ENCODE data around the gene VSTM1.
"Not testable (repeated sequence)": the region's sequence is repeated elsewhere in the genome, so short reads cannot be mapped to it uniquely, and the experiment has no call there.

Gene VSTM1

GRCh38 chr19:54069470-54069869 is 5.8 kb upstream of the VSTM1 start:
- FAIRE-seq, result no peak

- no peak for FAIRE-seq
These were observed 1.1 kb downstream of the VSTM1 start for GRCh38 chr19:54062643-54063042.

- FAIRE-seq, result no peak
These were observed 16.1 kb downstream of the VSTM1 start for GRCh38 chr19:54047616-54048015.

GRCh38 chr19:54045771-54046170 is 17.9 kb downstream of the VSTM1 start:
- FAIRE-seq, result no peak

GRCh38 chr19:54042989-54043388 is 20.7 kb downstream of the VSTM1 start:
- no peak for FAIRE-seq

- no peak for FAIRE-seq
These were observed 21.6 kb downstream of the VSTM1 start for GRCh38 chr19:54041969-54042606.

- no peak for FAIRE-seq
These were observed 23.7 kb downstream of the VSTM1 start for GRCh38 chr19:54040003-54040402.

- FAIRE-seq, result not testable (repeated sequence)
These were observed 27.2 kb downstream of the VSTM1 start for GRCh38 chr19:54036542-54036941.

GRCh38 chr19:54035215-54036178 is 28.2 kb downstream of the VSTM1 start:
- FAIRE-seq, result no peak

- FAIRE-seq, result no peak
These were observed 32.7 kb downstream of the VSTM1 start for GRCh38 chr19:54030895-54031586.

GRCh38 chr19:54029930-54030490 is 33.7 kb downstream of the VSTM1 start:
- FAIRE-seq, result no peak

- FAIRE-seq, result no peak
These were observed 34.4 kb downstream of the VSTM1 start for GRCh38 chr19:54029301-54029700.

GRCh38 chr19:54026656-54027055 is 37.0 kb downstream of the VSTM1 start:
- FAIRE-seq, result no peak

GRCh38 chr19:54024660-54025059 is 39.0 kb downstream of the VSTM1 start:
- no peak for FAIRE-seq

- no peak for FAIRE-seq
These were observed 40.5 kb downstream of the VSTM1 start for GRCh38 chr19:54023191-54023590.

- no peak for FAIRE-seq
These were observed 41.8 kb downstream of the VSTM1 start for GRCh38 chr19:54021932-54022331.

- no peak for FAIRE-seq
These were observed 42.3 kb downstream of the VSTM1 start for GRCh38 chr19:54021363-54021762.

GRCh38 chr19:54017261-54017660 is 46.4 kb downstream of the VSTM1 start:
- FAIRE-seq, result no peak

- no peak for FAIRE-seq
These were observed 48.7 kb downstream of the VSTM1 start for GRCh38 chr19:54014920-54015560.

- FAIRE-seq, result no peak
These were observed 49.8 kb downstream of the VSTM1 start for GRCh38 chr19:54013866-54014265.

GRCh38 chr19:54011507-54012211 is 52.0 kb downstream of the VSTM1 start:
- FAIRE-seq, result no peak

- no peak for FAIRE-seq
These were observed 53.2 kb downstream of the VSTM1 start for GRCh38 chr19:54010474-54010873.

Measured in TTC549 (cell line).